HL-60 (cell line): ENCODE results near the gene CFAP299.

Experiments used
- DNase-seq, 2 experiments: peaks; one replicate each; pipeline ENCODE4 v3.0.0-alpha.2; 2010 to 2020; ENCODE audit warnings: low read depth in 1 of 2, low spot score in 1 of 2
- H3K27ac ChIP-seq: fragments of 250-450 bp; sonication (Bioruptor Pico); replicated peaks from 2 replicates; pipeline ENCODE4 v1.5.1; 2020; ENCODE audit warnings: mild to moderate bottlenecking, moderate library complexity
- H3K27me3 ChIP-seq: fragments of 250-450 bp; sonication (Bioruptor Pico); 2 replicates; pipeline ENCODE4 v1.5.1; 2021; ENCODE audit warnings: mild to moderate bottlenecking, moderate library complexity; ENCODE audit not compliant: insufficient read depth, poor library complexity, severe bottlenecking
- H3K4me3 ChIP-seq: replicated peaks from 2 replicates; pipeline ENCODE4 v1.5.1; 2011; ENCODE audit warnings: mild to moderate bottlenecking, control low read depth, low read length; ENCODE audit not compliant: insufficient read depth
- GABPA ChIP-seq: IDR thresholded peaks from 2 replicates; pipeline ENCODE4 v1.6.1; 2012; ENCODE audit warnings: low read depth
- POLR2AphosphoS5 ChIP-seq: IDR thresholded peaks from 2 replicates; pipeline ENCODE4 v1.6.1; 2012; ENCODE audit warnings: low read depth
- SPI1 ChIP-seq: IDR thresholded peaks from 2 replicates; pipeline ENCODE4 v1.6.1; 2012; ENCODE audit warnings: low read depth, mild to moderate bottlenecking, borderline replicate concordance
- TF ChIP-seq, protein P1 (sequence below): IDR thresholded peaks from one replicate; pipeline ENCODE4 v1.5.1; 2011; ENCODE audit warnings: low read length, control low read depth, inconsistent platforms; ENCODE audit not compliant: insufficient read depth
- TF ChIP-seq, protein P2 (sequence below): IDR thresholded peaks from 2 replicates; pipeline ENCODE4 v1.6.1; 2012; ENCODE audit warnings: low read depth; ENCODE audit not compliant: insufficient replicate concordance

Gene CFAP299

DNA sequence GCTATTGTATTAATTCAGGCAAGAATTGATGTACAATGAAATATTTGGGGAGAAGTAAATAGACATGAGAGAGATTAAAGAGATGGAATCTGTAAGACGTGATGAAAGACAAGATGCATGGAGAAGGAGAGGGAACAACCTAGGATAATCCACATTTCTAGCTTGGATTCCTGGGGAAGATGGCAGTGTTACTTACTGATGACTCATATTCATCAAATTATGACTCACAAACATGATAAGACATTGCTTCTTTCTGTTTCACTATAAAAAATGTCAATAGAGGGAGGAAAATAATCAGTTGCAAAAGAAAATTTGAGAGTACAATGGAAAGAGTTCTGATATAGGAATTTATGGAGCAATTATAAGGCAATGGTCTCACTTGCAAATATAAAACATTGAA lies 590.9 kb downstream of the CFAP299 start:
- Histone ChIP-seq H3K27ac (no peak overlapping the region), H3K4me3 (no peak overlapping the region), H3K27me3 (no peaks in the 10 kb centered on the region)
- no peak for DNase-seq
- TF ChIP-seq SPI1, result no peak
- TF ChIP-seq, protein P1, sequence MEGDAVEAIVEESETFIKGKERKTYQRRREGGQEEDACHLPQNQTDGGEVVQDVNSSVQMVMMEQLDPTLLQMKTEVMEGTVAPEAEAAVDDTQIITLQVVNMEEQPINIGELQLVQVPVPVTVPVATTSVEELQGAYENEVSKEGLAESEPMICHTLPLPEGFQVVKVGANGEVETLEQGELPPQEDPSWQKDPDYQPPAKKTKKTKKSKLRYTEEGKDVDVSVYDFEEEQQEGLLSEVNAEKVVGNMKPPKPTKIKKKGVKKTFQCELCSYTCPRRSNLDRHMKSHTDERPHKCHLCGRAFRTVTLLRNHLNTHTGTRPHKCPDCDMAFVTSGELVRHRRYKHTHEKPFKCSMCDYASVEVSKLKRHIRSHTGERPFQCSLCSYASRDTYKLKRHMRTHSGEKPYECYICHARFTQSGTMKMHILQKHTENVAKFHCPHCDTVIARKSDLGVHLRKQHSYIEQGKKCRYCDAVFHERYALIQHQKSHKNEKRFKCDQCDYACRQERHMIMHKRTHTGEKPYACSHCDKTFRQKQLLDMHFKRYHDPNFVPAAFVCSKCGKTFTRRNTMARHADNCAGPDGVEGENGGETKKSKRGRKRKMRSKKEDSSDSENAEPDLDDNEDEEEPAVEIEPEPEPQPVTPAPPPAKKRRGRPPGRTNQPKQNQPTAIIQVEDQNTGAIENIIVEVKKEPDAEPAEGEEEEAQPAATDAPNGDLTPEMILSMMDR, result no peak
- TF ChIP-seq, protein P2, sequence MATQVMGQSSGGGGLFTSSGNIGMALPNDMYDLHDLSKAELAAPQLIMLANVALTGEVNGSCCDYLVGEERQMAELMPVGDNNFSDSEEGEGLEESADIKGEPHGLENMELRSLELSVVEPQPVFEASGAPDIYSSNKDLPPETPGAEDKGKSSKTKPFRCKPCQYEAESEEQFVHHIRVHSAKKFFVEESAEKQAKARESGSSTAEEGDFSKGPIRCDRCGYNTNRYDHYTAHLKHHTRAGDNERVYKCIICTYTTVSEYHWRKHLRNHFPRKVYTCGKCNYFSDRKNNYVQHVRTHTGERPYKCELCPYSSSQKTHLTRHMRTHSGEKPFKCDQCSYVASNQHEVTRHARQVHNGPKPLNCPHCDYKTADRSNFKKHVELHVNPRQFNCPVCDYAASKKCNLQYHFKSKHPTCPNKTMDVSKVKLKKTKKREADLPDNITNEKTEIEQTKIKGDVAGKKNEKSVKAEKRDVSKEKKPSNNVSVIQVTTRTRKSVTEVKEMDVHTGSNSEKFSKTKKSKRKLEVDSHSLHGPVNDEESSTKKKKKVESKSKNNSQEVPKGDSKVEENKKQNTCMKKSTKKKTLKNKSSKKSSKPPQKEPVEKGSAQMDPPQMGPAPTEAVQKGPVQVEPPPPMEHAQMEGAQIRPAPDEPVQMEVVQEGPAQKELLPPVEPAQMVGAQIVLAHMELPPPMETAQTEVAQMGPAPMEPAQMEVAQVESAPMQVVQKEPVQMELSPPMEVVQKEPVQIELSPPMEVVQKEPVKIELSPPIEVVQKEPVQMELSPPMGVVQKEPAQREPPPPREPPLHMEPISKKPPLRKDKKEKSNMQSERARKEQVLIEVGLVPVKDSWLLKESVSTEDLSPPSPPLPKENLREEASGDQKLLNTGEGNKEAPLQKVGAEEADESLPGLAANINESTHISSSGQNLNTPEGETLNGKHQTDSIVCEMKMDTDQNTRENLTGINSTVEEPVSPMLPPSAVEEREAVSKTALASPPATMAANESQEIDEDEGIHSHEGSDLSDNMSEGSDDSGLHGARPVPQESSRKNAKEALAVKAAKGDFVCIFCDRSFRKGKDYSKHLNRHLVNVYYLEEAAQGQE, result no peak

DNA sequence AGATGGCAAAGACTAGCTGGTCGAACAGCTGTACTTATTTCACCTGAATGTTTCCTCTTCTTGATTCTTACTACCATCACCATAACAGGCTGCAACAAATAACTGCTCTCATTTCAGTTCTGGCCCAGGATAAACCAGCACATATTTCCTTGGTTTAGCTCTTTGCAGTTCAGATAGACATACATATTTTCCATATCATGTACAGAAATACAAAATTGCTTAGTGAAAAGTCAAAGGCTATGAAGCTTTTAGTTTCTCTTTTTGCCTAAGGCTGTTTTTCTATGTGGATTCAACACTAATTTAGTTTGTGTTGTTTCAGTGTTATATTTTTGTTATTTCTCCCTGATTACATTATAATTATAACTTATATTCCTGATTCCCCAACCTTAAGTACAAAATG lies 591.4 kb downstream of the CFAP299 start:
- TF ChIP-seq, protein P1, result no peak
- TF ChIP-seq SPI1 (no peak), GABPA (no peak), POLR2AphosphoS5 (no peak)
- TF ChIP-seq, protein P2, result no peak
- DNase-seq, result no peak
- Histone ChIP-seq H3K27me3 (no peaks in the 10 kb centered on the region), H3K4me3 (no peak overlapping the region), H3K27ac (no peak overlapping the region)

DNA sequence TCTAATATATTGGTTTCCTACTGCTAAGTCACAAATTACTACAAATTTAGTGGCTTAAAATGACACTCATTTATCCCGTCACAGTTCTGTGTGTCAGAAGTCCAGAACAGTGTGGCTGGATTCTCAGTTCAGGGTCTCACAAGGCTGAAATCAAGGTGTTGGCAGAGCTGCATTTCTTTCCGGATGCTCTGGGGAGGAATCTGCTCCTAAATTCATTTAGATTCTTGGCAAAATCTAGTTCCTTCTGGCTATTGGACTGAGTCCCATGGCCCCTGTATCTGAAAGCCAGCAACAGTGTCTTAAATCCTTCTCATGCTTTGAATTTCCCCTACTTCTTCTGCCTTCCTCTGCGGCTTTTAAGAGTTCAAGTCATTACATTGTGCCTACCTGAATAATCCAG lies 591.9 kb downstream of the CFAP299 start:
- H3K27ac ChIP-seq, result no peak overlapping the region
- H3K27me3 ChIP-seq, result no peaks in the 10 kb centered on the region
- no peak for DNase-seq
- H3K4me3 ChIP-seq, result no peak overlapping the region
- no peak for TF ChIP-seq SPI1
- TF ChIP-seq, protein P2, result no peak
- TF ChIP-seq, protein P1, result no peak
- no peak for TF ChIP-seq GABPA
- TF ChIP-seq POLR2AphosphoS5, result no peak
